ENCODE data around the gene MALL.
"Not testable (repeated sequence)": the region's sequence is repeated elsewhere in the genome, so short reads cannot be mapped to it uniquely, and the experiment has no call there.

MALL gene

DNA sequence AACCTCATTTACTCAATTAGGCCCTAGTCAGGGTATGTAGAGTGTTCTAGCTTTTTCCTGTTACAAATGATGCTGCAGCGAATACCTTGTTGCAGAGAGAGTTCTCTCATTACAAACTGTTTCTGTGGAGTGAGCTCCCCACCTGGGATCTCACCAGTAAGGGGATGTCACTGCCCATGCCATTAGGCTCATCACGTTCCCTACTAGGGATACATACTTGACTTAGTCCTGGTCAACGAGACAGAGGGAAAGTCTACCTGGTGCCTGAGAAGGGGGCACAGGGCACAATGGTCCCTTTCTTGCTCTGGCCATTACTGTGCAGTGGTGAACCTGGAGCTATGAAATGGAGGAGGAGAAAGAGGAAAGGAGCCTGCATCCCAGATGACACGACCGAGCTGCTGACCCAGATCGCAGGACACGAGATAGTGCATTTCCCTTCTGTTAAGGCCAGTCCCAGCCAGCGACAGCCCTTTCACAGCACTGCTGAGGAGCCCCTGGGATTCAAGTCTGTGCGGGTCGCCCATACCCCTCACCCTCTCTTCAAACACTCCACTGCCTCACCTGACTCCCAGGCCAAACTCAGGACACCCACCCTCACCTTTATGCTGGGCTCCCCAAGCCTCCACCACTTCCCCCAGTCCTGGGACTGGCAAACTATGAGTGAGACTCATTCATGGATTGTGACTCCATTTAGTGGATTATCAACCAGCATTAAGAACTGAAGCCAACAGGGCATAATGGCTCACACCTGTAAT lies 16.0 kb downstream of the MALL start:
- Histone ChIP-seq H3K27ac (ENCODE audit: low read depth, low read length) (peak overlapping the region; percentile 55), H3K4me3 (ENCODE audit: low read depth in 1 of 5, low read length in 5 of 5) (no peak overlapping the region), H3K27me3 (ENCODE audit: control insufficient read depth in 5 of 5, insufficient read depth in 4 of 5, low read length in 5 of 5) (peaks cover 0 to 6% (median 0%) of the 10 kb centered on the region in 5 donors), H3K4me1 (ENCODE audit: control insufficient read depth in 5 of 5, insufficient read depth in 5 of 5, low read length in 5 of 5) (peaks cover 7 to 47% (median 15%) of the 10 kb centered on the region in 5 donors), H3K9ac (ENCODE audit: low read length in 5 of 5) (no peak overlapping the region), H3K36me3 (ENCODE audit: control insufficient read depth in 5 of 5, insufficient read depth in 5 of 5, low read length in 5 of 5) (no peaks in the 10 kb centered on the region), H3K9me3 (ENCODE audit: control insufficient read depth in 5 of 5, low read length in 5 of 5) (no peaks in the 10 kb centered on the region)

- no peaks in the 10 kb centered on the region for H3K9me3 ChIP-seq (ENCODE audit: control insufficient read depth in 5 of 5, low read length in 5 of 5)
- H3K4me3 ChIP-seq (ENCODE audit: low read depth in 1 of 5, low read length in 5 of 5): no peak overlapping the region
- no peak overlapping the region for H3K27ac ChIP-seq (ENCODE audit: low read depth, low read length)
- no peaks in the 10 kb centered on the region for H3K36me3 ChIP-seq (ENCODE audit: control insufficient read depth in 5 of 5, insufficient read depth in 5 of 5, low read length in 5 of 5)
- H3K27me3 ChIP-seq (ENCODE audit: control insufficient read depth in 5 of 5, insufficient read depth in 4 of 5, low read length in 5 of 5): peaks cover 0 to 4% (median 0%) of the 10 kb centered on the region in 5 donors
- H3K9ac ChIP-seq (ENCODE audit: low read length in 5 of 5): no peak overlapping the region
- peaks cover 7 to 46% (median 15%) of the 10 kb centered on the region in 5 donors for H3K4me1 ChIP-seq (ENCODE audit: control insufficient read depth in 5 of 5, insufficient read depth in 5 of 5, low read length in 5 of 5)
Observed at GRCh38 chr2:110099038-110099425, 16.6 kb downstream of the MALL start.

DNA sequence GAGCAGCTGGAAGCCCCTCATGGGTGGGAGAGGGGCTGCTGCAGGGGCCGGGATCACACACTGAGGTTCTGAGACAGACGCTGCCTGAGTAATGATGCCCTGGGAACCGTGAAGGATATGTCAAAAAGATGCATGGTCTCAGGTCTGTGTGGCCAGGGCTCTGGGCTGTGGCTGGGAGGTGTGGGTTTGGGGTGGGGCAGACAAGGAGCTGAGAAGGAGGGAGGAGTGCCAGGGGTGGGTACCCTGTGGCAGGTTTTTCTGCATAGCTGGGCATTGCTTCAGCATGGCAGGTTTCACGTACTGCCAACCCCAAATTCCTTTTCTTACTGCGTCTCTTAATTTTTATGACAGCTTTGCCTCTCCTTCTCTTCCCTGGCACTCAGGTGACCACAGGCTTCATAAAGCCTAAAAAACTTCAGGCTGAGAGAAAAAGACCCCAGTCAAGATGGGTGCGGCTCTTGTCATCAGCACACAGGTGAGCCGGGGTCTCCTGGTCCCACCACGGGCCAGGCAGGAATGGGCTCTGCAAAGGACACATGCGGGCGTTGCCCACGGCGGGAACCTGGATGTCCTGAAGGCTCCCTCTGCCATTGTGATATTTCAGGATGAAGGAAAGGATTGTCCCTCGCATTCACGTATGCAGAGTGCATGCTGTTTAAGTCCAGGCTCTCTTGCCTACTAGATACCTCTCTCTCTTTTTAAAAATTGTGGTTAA lies 18.0 kb downstream of the MALL start:
- Histone ChIP-seq H3K27me3 (ENCODE audit: control insufficient read depth in 5 of 5, insufficient read depth in 4 of 5, low read length in 5 of 5) (peaks cover 0 to 4% (median 0%) of the 10 kb centered on the region in 5 donors), H3K9ac (ENCODE audit: low read length in 5 of 5) (no peak overlapping the region), H3K4me1 (ENCODE audit: control insufficient read depth in 5 of 5, insufficient read depth in 5 of 5, low read length in 5 of 5) (peaks cover 7 to 39% (median 15%) of the 10 kb centered on the region in 5 donors), H3K4me3 (ENCODE audit: low read depth in 1 of 5, low read length in 5 of 5) (no peak overlapping the region), H3K27ac (ENCODE audit: low read depth, low read length) (no peak overlapping the region), H3K9me3 (ENCODE audit: control insufficient read depth in 5 of 5, low read length in 5 of 5) (no peaks in the 10 kb centered on the region), H3K36me3 (ENCODE audit: control insufficient read depth in 5 of 5, insufficient read depth in 5 of 5, low read length in 5 of 5) (no peaks in the 10 kb centered on the region)

GRCh38 chr2:110095994-110096633 lies 19.5 kb downstream of the MALL start:
- Histone ChIP-seq H3K9ac (ENCODE audit: low read length in 5 of 5) (no peak overlapping the region), H3K4me1 (ENCODE audit: control insufficient read depth in 5 of 5, insufficient read depth in 5 of 5, low read length in 5 of 5) (peaks cover 3 to 24% (median 5%) of the 10 kb centered on the region in 5 donors)

DNA sequence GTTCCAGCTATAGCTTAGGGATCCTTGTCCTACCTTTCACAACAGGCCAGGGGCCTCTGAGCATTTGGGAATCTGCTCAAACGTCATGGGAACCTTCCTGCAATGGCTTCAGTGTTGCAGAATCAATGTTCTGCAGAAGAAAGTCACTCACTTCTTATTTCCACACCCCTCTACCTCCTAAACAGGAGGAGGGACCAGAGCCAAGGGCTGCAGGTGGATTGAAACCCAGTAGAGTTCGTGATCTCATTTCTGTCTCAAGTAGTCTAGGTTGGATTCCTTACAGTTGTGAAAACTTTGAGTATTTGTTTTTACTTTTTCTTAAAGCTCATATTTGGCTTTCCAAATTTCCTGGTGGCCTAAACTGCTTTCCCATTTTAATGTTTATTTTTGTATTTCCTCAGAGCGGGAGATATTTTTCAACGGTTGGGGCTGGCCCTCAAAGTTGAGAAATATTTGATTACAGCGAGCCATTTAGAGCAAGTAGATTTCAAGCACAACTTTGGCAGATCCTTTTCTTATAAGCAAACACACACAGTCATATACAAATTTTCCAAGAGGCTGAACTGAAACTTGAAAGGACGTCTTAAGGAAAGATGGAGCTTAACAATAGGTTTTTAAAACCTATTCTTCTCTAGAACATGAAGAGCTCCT lies 20.6 kb downstream of the MALL start:
- H3K27me3 ChIP-seq (ENCODE audit: control insufficient read depth in 5 of 5, insufficient read depth in 4 of 5, low read length in 5 of 5); H3K9me3 ChIP-seq (ENCODE audit: control insufficient read depth in 5 of 5, low read length in 5 of 5); H3K4me3 ChIP-seq (ENCODE audit: low read depth in 1 of 5, low read length in 5 of 5); H3K27ac ChIP-seq (ENCODE audit: low read depth, low read length); H3K9ac ChIP-seq (ENCODE audit: low read length in 5 of 5); H3K36me3 ChIP-seq (ENCODE audit: control insufficient read depth in 5 of 5, insufficient read depth in 5 of 5, low read length in 5 of 5): not testable (repeated sequence)
- H3K4me1 ChIP-seq (ENCODE audit: control insufficient read depth in 5 of 5, insufficient read depth in 5 of 5, low read length in 5 of 5): peaks cover 0 to 14% (median 0%) of the 10 kb centered on the region in 5 donors

More at GRCh38 chr2:110095994-110096633, 19.5 kb downstream of the MALL start:
- no peak overlapping the region for H3K4me3 ChIP-seq (ENCODE audit: low read depth in 1 of 5, low read length in 5 of 5)
- no peak overlapping the region for H3K27ac ChIP-seq (ENCODE audit: low read depth, low read length)
- no peaks in the 10 kb centered on the region for H3K9me3 ChIP-seq (ENCODE audit: control insufficient read depth in 5 of 5, low read length in 5 of 5)
- H3K27me3 ChIP-seq (ENCODE audit: control insufficient read depth in 5 of 5, insufficient read depth in 4 of 5, low read length in 5 of 5): peaks cover 0 to under 1% (median 0%) of the 10 kb centered on the region in 5 donors
- no peaks in the 10 kb centered on the region for H3K36me3 ChIP-seq (ENCODE audit: control insufficient read depth in 5 of 5, insufficient read depth in 5 of 5, low read length in 5 of 5)

DNA sequence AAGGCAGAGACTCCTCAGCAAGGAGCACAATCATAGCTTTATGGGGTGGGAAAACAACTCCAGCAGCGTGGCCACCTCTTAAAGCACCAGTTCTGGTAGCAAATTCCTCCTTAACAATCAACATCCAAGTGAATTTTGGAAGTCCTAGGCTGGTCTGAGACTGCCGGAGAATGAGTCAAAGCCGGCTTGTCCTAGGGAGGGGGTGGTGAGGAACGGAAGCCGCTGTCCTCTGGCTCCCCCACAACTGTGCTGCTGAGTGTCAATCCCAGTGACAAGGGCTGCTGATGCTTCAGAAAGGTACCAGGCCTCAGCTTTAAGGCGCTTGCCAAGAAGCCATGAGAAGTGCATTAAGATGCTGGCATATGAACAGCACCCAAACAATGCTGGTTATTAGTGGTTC lies 21.7 kb downstream of the MALL start:
- H3K4me1 ChIP-seq (ENCODE audit: control insufficient read depth in 5 of 5, insufficient read depth in 5 of 5, low read length in 5 of 5); H3K9me3 ChIP-seq (ENCODE audit: control insufficient read depth in 5 of 5, low read length in 5 of 5); H3K4me3 ChIP-seq (ENCODE audit: low read depth in 1 of 5, low read length in 5 of 5); H3K36me3 ChIP-seq (ENCODE audit: control insufficient read depth in 5 of 5, insufficient read depth in 5 of 5, low read length in 5 of 5); H3K9ac ChIP-seq (ENCODE audit: low read length in 5 of 5); H3K27me3 ChIP-seq (ENCODE audit: control insufficient read depth in 5 of 5, insufficient read depth in 4 of 5, low read length in 5 of 5); H3K27ac ChIP-seq (ENCODE audit: low read depth, low read length): not testable (repeated sequence)

- H3K27me3 ChIP-seq (ENCODE audit: control insufficient read depth in 5 of 5, insufficient read depth in 4 of 5, low read length in 5 of 5); H3K36me3 ChIP-seq (ENCODE audit: control insufficient read depth in 5 of 5, insufficient read depth in 5 of 5, low read length in 5 of 5); H3K9ac ChIP-seq (ENCODE audit: low read length in 5 of 5); H3K27ac ChIP-seq (ENCODE audit: low read depth, low read length); H3K9me3 ChIP-seq (ENCODE audit: control insufficient read depth in 5 of 5, low read length in 5 of 5); H3K4me1 ChIP-seq (ENCODE audit: control insufficient read depth in 5 of 5, insufficient read depth in 5 of 5, low read length in 5 of 5); H3K4me3 ChIP-seq (ENCODE audit: low read depth in 1 of 5, low read length in 5 of 5): not testable (repeated sequence)
Observed at GRCh38 chr2:110090164-110090563, 25.5 kb downstream of the MALL start.

GRCh38 chr2:110083757-110084156 lies 31.9 kb downstream of the MALL start:
- not testable (repeated sequence) for H3K4me1 ChIP-seq (ENCODE audit: control insufficient read depth in 5 of 5, insufficient read depth in 5 of 5, low read length in 5 of 5); H3K9me3 ChIP-seq (ENCODE audit: control insufficient read depth in 5 of 5, low read length in 5 of 5); H3K27me3 ChIP-seq (ENCODE audit: control insufficient read depth in 5 of 5, insufficient read depth in 4 of 5, low read length in 5 of 5); H3K27ac ChIP-seq (ENCODE audit: low read depth, low read length); H3K4me3 ChIP-seq (ENCODE audit: low read depth in 1 of 5, low read length in 5 of 5); H3K9ac ChIP-seq (ENCODE audit: low read length in 5 of 5); H3K36me3 ChIP-seq (ENCODE audit: control insufficient read depth in 5 of 5, insufficient read depth in 5 of 5, low read length in 5 of 5)

GRCh38 chr2:110083162-110083561 lies 32.5 kb downstream of the MALL start:
- not testable (repeated sequence) for H3K9me3 ChIP-seq (ENCODE audit: control insufficient read depth in 5 of 5, low read length in 5 of 5); H3K36me3 ChIP-seq (ENCODE audit: control insufficient read depth in 5 of 5, insufficient read depth in 5 of 5, low read length in 5 of 5); H3K9ac ChIP-seq (ENCODE audit: low read length in 5 of 5); H3K4me3 ChIP-seq (ENCODE audit: low read depth in 1 of 5, low read length in 5 of 5); H3K4me1 ChIP-seq (ENCODE audit: control insufficient read depth in 5 of 5, insufficient read depth in 5 of 5, low read length in 5 of 5); H3K27ac ChIP-seq (ENCODE audit: low read depth, low read length); H3K27me3 ChIP-seq (ENCODE audit: control insufficient read depth in 5 of 5, insufficient read depth in 4 of 5, low read length in 5 of 5)

DNA sequence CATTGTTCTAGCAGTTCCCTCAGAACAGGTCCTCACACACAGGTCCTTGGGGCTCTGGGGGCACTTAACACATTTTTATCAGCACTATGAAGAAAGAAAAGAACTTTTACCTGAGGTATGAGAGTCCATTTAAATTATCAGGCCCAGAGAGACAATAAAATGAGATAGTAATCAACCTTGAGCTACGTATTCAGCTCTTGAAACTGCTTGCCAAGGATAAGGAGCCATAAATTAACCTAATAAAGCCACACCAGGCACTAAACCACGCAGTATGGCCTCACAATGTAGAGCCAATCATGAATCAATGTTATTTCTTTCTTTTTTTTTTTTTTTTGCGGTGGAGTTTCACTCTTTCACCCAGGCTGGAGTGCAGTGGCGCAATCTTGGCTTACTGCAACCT lies 37.5 kb downstream of the MALL start:
- H3K27me3 ChIP-seq (ENCODE audit: control insufficient read depth in 5 of 5, insufficient read depth in 4 of 5, low read length in 5 of 5); H3K9me3 ChIP-seq (ENCODE audit: control insufficient read depth in 5 of 5, low read length in 5 of 5); H3K27ac ChIP-seq (ENCODE audit: low read depth, low read length); H3K9ac ChIP-seq (ENCODE audit: low read length in 5 of 5); H3K36me3 ChIP-seq (ENCODE audit: control insufficient read depth in 5 of 5, insufficient read depth in 5 of 5, low read length in 5 of 5); H3K4me1 ChIP-seq (ENCODE audit: control insufficient read depth in 5 of 5, insufficient read depth in 5 of 5, low read length in 5 of 5); H3K4me3 ChIP-seq (ENCODE audit: low read depth in 1 of 5, low read length in 5 of 5): not testable (repeated sequence)
